H1 (cell line): ENCODE data around the gene HS6ST1. TPM values are rescaled to one million over a fixed set of nuclear protein-coding genes. Genes with fewer than 3 reads are reported as not detected.

Experiments
- CTCF ChIA-PET: fragments of 300-600 bp; sonication (Branson Sonifier 250); formaldehyde crosslinking; loops from one replicate; lab custom pipeline; 2021; ENCODE audit not compliant: partially characterized antibody; lab: Charles Lee
- POLR2A ChIA-PET: fragments of 300-600 bp; sonication (Branson Sonifier 250); formaldehyde crosslinking; loops from one replicate; lab custom pipeline; 2021; ENCODE audit warnings: inconsistent platforms; ENCODE audit not compliant: partially characterized antibody; lab: Charles Lee
- DNase-seq, 2 experiments: peaks; one replicate each; pipeline versions ENCODE4 v3.0.0 to v3.0.0-alpha.2; 2010 to 2022; ENCODE audit warnings: low spot score in 2 of 2, low read depth in 1 of 2, mixed read lengths in 1 of 2
- FAIRE-seq: peaks from 2 replicates; lab custom pipeline; 2011; peaks lifted over from hg19 to GRCh38; lab: Jason Lieb, UNC
- H2AFZ ChIP-seq: 2 replicates; pipeline ENCODE4 v1.8.1; 2012; ENCODE audit warnings: low read length, inconsistent platforms
- H2AK5ac ChIP-seq: 2 replicates; pipeline ENCODE4 v1.6.1; 2013; ENCODE audit warnings: low read depth, low read length
- H2BK120ac ChIP-seq: replicated peaks from 2 replicates; pipeline ENCODE3; 2013; ENCODE audit warnings: low read depth, low read length, inconsistent platforms
- H2BK12ac ChIP-seq: 2 replicates; pipeline ENCODE4 v1.6.1; 2013; ENCODE audit warnings: low read depth, low read length
- H2BK15ac ChIP-seq: 2 replicates; pipeline ENCODE4 v1.6.1; 2013; ENCODE audit warnings: low read length
- H2BK20ac ChIP-seq: 2 replicates; pipeline ENCODE4 v1.6.1; 2013; ENCODE audit warnings: low read length
- H2BK5ac ChIP-seq: 2 replicates; pipeline ENCODE4 v1.6.1; 2013; ENCODE audit warnings: low read depth, low read length
- H3K14ac ChIP-seq: 2 replicates; pipeline ENCODE4 v1.6.1; 2013; ENCODE audit warnings: inconsistent platforms; ENCODE audit not compliant: insufficient read length
- H3K18ac ChIP-seq: 2 replicates; pipeline ENCODE4 v1.6.1; 2013; ENCODE audit warnings: low read length; ENCODE audit errors: extremely low read depth
- H3K23ac ChIP-seq: 2 replicates; pipeline ENCODE4 v1.6.1; 2013; ENCODE audit warnings: inconsistent platforms; ENCODE audit not compliant: insufficient read length
- H3K23me2 ChIP-seq: 2 replicates; pipeline ENCODE4 v1.6.1; 2013; ENCODE audit warnings: low read depth, low read length
- H3K27ac ChIP-seq: 2 replicates; pipeline ENCODE4 v1.6.1; 2011; ENCODE audit warnings: low read depth, low read length, inconsistent platforms
- H3K27me3 ChIP-seq, 4 experiments: replicated peaks in 1 of 4; 1 replicate in 1 of 4; 2 replicates in 3 of 4; pipeline versions ENCODE4 v1.6.1 to v1.8.1; 2011 to 2013; ENCODE audit warnings: low read length in 3 of 4, mild to moderate bottlenecking in 3 of 4, inconsistent platforms in 2 of 4, mixed read lengths in 2 of 4, moderate library complexity in 1 of 4; ENCODE audit not compliant: control insufficient read depth in 3 of 4, insufficient read depth in 3 of 4; ENCODE audit errors: extremely low read depth in 1 of 4
- H3K36me3 ChIP-seq, 4 experiments: 2 replicates each; pipeline versions ENCODE4 v1.6.1 to v1.8.1; 2011 to 2013; ENCODE audit warnings: mild to moderate bottlenecking in 4 of 4, low read length in 3 of 4, moderate library complexity in 2 of 4, control low read depth in 1 of 4, inconsistent platforms in 1 of 4; ENCODE audit not compliant: insufficient read depth in 4 of 4, control insufficient read depth in 2 of 4
- H3K4ac ChIP-seq: replicated peaks from 2 replicates; pipeline ENCODE3; 2013; ENCODE audit warnings: low read length, low read depth, mixed read lengths, inconsistent platforms; ENCODE audit not compliant: insufficient read length
- H3K4me1 ChIP-seq, 4 experiments: replicated peaks in 1 of 4; 1 replicate in 1 of 4; 2 replicates in 3 of 4; pipeline versions ENCODE4 v1.6.1 to v1.8.1; 2011 to 2013; ENCODE audit warnings: low read length in 3 of 4, inconsistent platforms in 2 of 4, mixed read lengths in 1 of 4; ENCODE audit not compliant: insufficient read depth in 4 of 4, control insufficient read depth in 3 of 4
- H3K4me2 ChIP-seq, 2 experiments: 2 replicates each; pipeline versions ENCODE4 v1.6.1 to v1.8.1; 2011 to 2013; ENCODE audit warnings: low read depth in 2 of 2, low read length in 2 of 2, control low read depth in 1 of 2, inconsistent platforms in 1 of 2, mild to moderate bottlenecking in 1 of 2; ENCODE audit not compliant: insufficient read depth in 1 of 2
- H3K4me3 ChIP-seq, 4 experiments: fragments of 200-600, 300-600 bp in 1 of 4; sonication (generic), shearing (Covaris generic), sonication (Bioruptor Twin) in 1 of 4; 2 replicates each; pipeline versions ENCODE4 v1.5.1 to v1.8.1; 2011 to 2016; ENCODE audit warnings: low read length in 4 of 4, low read depth in 3 of 4, control low read depth in 2 of 4, inconsistent platforms in 2 of 4, mild to moderate bottlenecking in 2 of 4, mixed read lengths in 1 of 4, moderate library complexity in 1 of 4; ENCODE audit not compliant: insufficient read depth in 2 of 4; ENCODE audit errors: extremely low read depth in 1 of 4
- H3K56ac ChIP-seq: replicated peaks from 2 replicates; pipeline ENCODE3; 2013; ENCODE audit warnings: low read depth, mild to moderate bottlenecking, mixed read lengths, low read length, inconsistent platforms; ENCODE audit not compliant: insufficient read length
- H3K79me1 ChIP-seq: 2 replicates; pipeline ENCODE4 v1.6.1; 2013; ENCODE audit warnings: low read depth, low read length, control low read depth
- H3K79me2 ChIP-seq, 2 experiments: 2 replicates each; pipeline versions ENCODE4 v1.6.1 to v1.8.1; 2012 to 2013; ENCODE audit warnings: low read length in 2 of 2, mild to moderate bottlenecking in 2 of 2, inconsistent platforms in 1 of 2; ENCODE audit not compliant: insufficient read depth in 2 of 2, control insufficient read depth in 1 of 2
- H3K9ac ChIP-seq, 4 experiments: replicated peaks in 1 of 4; 1 replicate in 1 of 4; 2 replicates in 3 of 4; pipeline versions ENCODE4 v1.6.1 to v1.8.1; 2011 to 2013; ENCODE audit warnings: low read depth in 3 of 4, low read length in 3 of 4, control low read depth in 2 of 4, mild to moderate bottlenecking in 2 of 4, moderate library complexity in 2 of 4, inconsistent platforms in 1 of 4; ENCODE audit errors: extremely low read depth in 1 of 4
- H3K9me3 ChIP-seq, 2 experiments: 2 replicates each; pipeline versions ENCODE4 v1.6.1 to v1.8.1; 2012 to 2013; ENCODE audit warnings: mild to moderate bottlenecking in 2 of 2, moderate library complexity in 2 of 2, control low read depth in 1 of 2, inconsistent platforms in 1 of 2, low read depth in 1 of 2, low read length in 1 of 2, mixed read lengths in 1 of 2; ENCODE audit not compliant: insufficient read depth in 2 of 2
- H4K20me1 ChIP-seq, 2 experiments: replicated peaks in 1 of 2; 2 replicates each; pipeline versions ENCODE3 to v1.8.1; 2011 to 2013; ENCODE audit warnings: inconsistent platforms in 2 of 2, low read length in 2 of 2, mild to moderate bottlenecking in 1 of 2; ENCODE audit not compliant: insufficient read depth in 2 of 2, control insufficient read depth in 1 of 2
- H4K5ac ChIP-seq: 2 replicates; pipeline ENCODE4 v1.6.1; 2013; ENCODE audit warnings: low read length, low read depth, mixed read lengths, inconsistent platforms; ENCODE audit not compliant: insufficient read length
- H4K8ac ChIP-seq: 2 replicates; pipeline ENCODE4 v1.8.0; 2013; ENCODE audit warnings: mild to moderate bottlenecking, moderate library complexity, low read length, inconsistent platforms; ENCODE audit not compliant: insufficient read depth; ENCODE audit errors: extremely low read depth
- H4K91ac ChIP-seq: replicated peaks from 2 replicates; pipeline ENCODE3; 2013; ENCODE audit warnings: low read length, mixed read lengths, inconsistent platforms; ENCODE audit not compliant: insufficient read length
- CREB1 ChIP-seq: IDR thresholded peaks from 2 replicates; pipeline ENCODE4 v1.6.1; 2012; ENCODE audit warnings: inconsistent platforms
- GABPA ChIP-seq: IDR thresholded peaks from 2 replicates; pipeline ENCODE4 v1.6.1; 2011; ENCODE audit warnings: mild to moderate bottlenecking, low read length, moderate library complexity, borderline replicate concordance; ENCODE audit not compliant: insufficient read depth
- MAFK ChIP-seq: IDR thresholded peaks from 2 replicates; pipeline ENCODE4 v1.6.1; 2012; ENCODE audit warnings: low read depth, mild to moderate bottlenecking, improper control_type of control experiment, low read length
- MAX ChIP-seq: IDR thresholded peaks from 2 replicates; pipeline ENCODE4 v1.6.1; 2012; ENCODE audit warnings: inconsistent platforms
- POLR2A ChIP-seq, 2 experiments: IDR thresholded peaks; 1 replicate in 1 of 2; 2 replicates in 1 of 2; pipeline ENCODE4 v1.6.1; 2011; ENCODE audit warnings: low read depth in 2 of 2, low read length in 2 of 2, mild to moderate bottlenecking in 2 of 2; ENCODE audit errors: control extremely low read depth in 1 of 2
- RBBP5 ChIP-seq: IDR thresholded peaks from 2 replicates; pipeline ENCODE4 v1.7.1; 2012; ENCODE audit warnings: low read depth, mild to moderate bottlenecking, inconsistent platforms, low read length, moderate library complexity, borderline replicate concordance
- SAP30 ChIP-seq: fragments of 300-600 bp; sonication (generic); IDR thresholded peaks from 2 replicates; pipeline ENCODE4 v1.7.1; 2012; ENCODE audit warnings: low read length, moderate library complexity, mild to moderate bottlenecking, inconsistent platforms; ENCODE audit not compliant: insufficient read depth, insufficient replicate concordance
- SIX5 ChIP-seq: IDR thresholded peaks from 2 replicates; pipeline ENCODE4 v1.6.1; 2011; ENCODE audit warnings: mild to moderate bottlenecking, low read depth, low read length
- SP2 ChIP-seq: IDR thresholded peaks from 2 replicates; pipeline ENCODE4 v1.6.1; 2012; ENCODE audit warnings: mild to moderate bottlenecking, low read length, inconsistent platforms
- TEAD4 ChIP-seq: IDR thresholded peaks from 2 replicates; pipeline ENCODE4 v1.6.1; 2012; ENCODE audit warnings: low read depth, low read length, inconsistent platforms, mixed read lengths
- YY1 ChIP-seq: IDR thresholded peaks from 2 replicates; pipeline ENCODE4 v1.6.1; 2011; ENCODE audit warnings: low read depth, mild to moderate bottlenecking, low read length
- WGBS, 2 experiments: shearing (Covaris generic) in 1 of 2; methylation state at CpG; one replicate each; pipeline versions ENCODE4 v1.1.6 to v1.1.7; 2013 to 2015; ENCODE audit warnings: low lambda C conversion rate in 2 of 2, mixed read lengths in 2 of 2, inconsistent platforms in 1 of 2, low coverage in 1 of 2, missing lambda C conversion rate in 1 of 2; ENCODE audit not compliant: insufficient replicate concordance in 2 of 2, insufficient coverage in 1 of 2, insufficient read length in 1 of 2; ENCODE audit errors: extremely low coverage in 1 of 2, missing lambda C conversion rate in 1 of 2; 5-methylcytosine and 5-hydroxymethylcytosine counted together
- polyA plus RNA-seq, 7 experiments: library from polyadenylated mRNA; depleted of rRNA in 3 of 7; stranded (reverse) in 5 of 7; unstranded in 2 of 7; fragments of >200 nt in 5 of 7; fragments of 200-250 nt in 2 of 7; gene quantifications; 1 replicate in 5 of 7; 2 replicates in 1 of 7; 4 replicates in 1 of 7; pipeline versions ENCODE4 v1.2.1 to v1.2.3, GENCODE V29; 2011 to 2013; ENCODE audit warnings: missing spikeins in 2 of 7, mixed read lengths in 2 of 7
- total RNA-seq: library from RNA; stranded (reverse); fragmentation: NEBNext Ultra II Directional; extraction: Animal tissue kit (Norgen Biotek cat#: 25700); gene quantifications from 2 replicates; pipeline ENCODE4 v1.2.1, GENCODE V29; 2021

The HS6ST1 gene
- total and polyA plus RNA-seq, 2 of the 8 experiments (the other 6 are each of a cell fraction or from before 2014, with no cell fraction given), result 37.4 to 74.6 TPM

DNA sequence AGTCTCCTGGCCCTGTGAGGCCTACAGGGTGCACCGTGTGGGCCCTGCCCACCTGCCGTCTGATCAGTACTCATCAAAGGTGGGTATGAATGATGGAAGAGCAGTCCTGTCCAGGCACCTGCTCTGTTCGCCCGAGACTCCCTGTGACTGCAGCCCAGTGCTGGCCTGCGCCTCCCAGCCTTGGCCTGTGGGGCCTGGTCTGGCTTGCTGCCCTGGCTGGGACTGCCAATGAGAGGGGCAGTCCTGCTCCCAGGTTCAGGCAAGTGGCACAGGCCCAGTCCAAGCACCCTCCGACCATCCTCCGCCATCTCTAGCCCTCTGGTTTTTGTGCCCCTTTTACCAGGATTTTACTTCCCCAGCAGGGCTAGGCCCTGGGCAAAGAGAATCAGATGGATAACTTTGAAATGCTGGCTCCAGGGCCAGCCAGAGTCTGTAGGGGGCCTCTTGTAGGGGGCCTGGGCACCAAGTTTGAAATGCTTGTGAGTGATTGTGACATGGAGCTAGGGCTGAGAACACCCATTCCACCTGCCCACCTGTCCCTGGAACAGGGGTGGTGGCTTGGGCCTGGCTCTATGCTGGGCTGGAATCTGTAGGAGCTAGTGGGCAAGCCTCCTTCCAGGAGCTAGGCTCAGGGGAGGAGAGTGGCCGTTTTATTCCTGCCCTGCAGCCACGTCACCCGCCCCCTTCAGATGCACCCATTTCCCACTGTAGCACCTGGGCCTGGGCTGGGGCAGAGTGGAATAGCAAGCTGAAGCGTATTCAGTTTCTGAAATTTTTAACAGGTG, 8.7 kb upstream of the HS6ST1 start:
- H4K91ac ChIP-seq, result no peak overlapping the region
- no peaks in the 10 kb centered on the region for H3K36me3 ChIP-seq
- H2AFZ ChIP-seq, result no peak overlapping the region
- no peak overlapping the region for H2BK120ac ChIP-seq
- no peak overlapping the region for H3K14ac ChIP-seq
- no peak overlapping the region for H3K56ac ChIP-seq
- no peak overlapping the region for H3K23ac ChIP-seq
- no peaks in the 10 kb centered on the region for H4K20me1 ChIP-seq
- H3K27ac ChIP-seq, result no peak overlapping the region
- TF ChIP-seq SP2, result no peak
- TF ChIP-seq SAP30, result no peak
- no peak for TF ChIP-seq CREB1
- no peak for TF ChIP-seq MAFK
- TF ChIP-seq GABPA, result no peak
- TF ChIP-seq YY1, result no peak
- TF ChIP-seq SIX5, result no peak
- TF ChIP-seq POLR2A (IDR thresholded peaks at IDR 0.05; ENCODE audit: control extremely low read depth in 1 of 2, low read depth in 2 of 2, low read length in 2 of 2), result no peak
- TF ChIP-seq TEAD4, result no peak
- TF ChIP-seq RBBP5, result no peak
- TF ChIP-seq MAX, result no peak
- no peak overlapping the region for H2BK12ac ChIP-seq
- no peaks in the 10 kb centered on the region for H3K79me1 ChIP-seq
- WGBS, 2 experiments, result 85% methylated on average over 7 of the region's 11 CpGs; no CpG with 5 or more reads in 1 of the 2 experiments
- DNase-seq, result no peak
- H3K4ac ChIP-seq, result no peak overlapping the region
- H3K4me1 ChIP-seq, result peaks cover 0 to 12% (median 4%) of the 10 kb centered on the region in 4 experiments; a peak in 5 of 7 replicates
- peaks cover 2 to 9% of the 10 kb centered on the region in 2 experiments; a peak in 2 of 4 replicates for H3K9me3 ChIP-seq
- H3K79me2 ChIP-seq, result no peaks in the 10 kb centered on the region
- H3K9ac ChIP-seq, result no peak overlapping the region
- H4K5ac ChIP-seq, result no peak overlapping the region
- no peak overlapping the region for H4K8ac ChIP-seq
- H2BK5ac ChIP-seq, result no peak overlapping the region
- H3K4me2 ChIP-seq, result no peak overlapping the region
- H2BK15ac ChIP-seq, result no peak overlapping the region
- H2AK5ac ChIP-seq, result 0 out of 2 replicates have a peak overlapping the region, but pooled peaks have one; percentile 39
- no peak overlapping the region; the same call in 1 of the 2 replicates for H3K18ac ChIP-seq
- H3K23me2 ChIP-seq, result peaks cover 2% of the 10 kb centered on the region; the same call in 1 of the 2 replicates
- ChIA-PET CTCF (no interaction called here), POLR2A (no interaction called here)
- FAIRE-seq, result no peak
- no peak overlapping the region for H2BK20ac ChIP-seq
- no peaks in the 10 kb centered on the region; a peak in 1 of 7 replicates for H3K27me3 ChIP-seq
- no peak overlapping the region for H3K4me3 ChIP-seq
